PC-9 (cell line): ENCODE measurements around the gene CD209.

ENCODE experiments used
- CTCF ChIP-seq: fragments of 200-600 bp; sonication (generic); conservative IDR thresholded peaks from 2 replicates; pipeline ENCODE4 v1.6.1; 2017; ENCODE audit warnings: mixed run types, antibody characterized with exemption, mild to moderate bottlenecking, moderate library complexity
- EZH2 ChIP-seq: fragments of 200-600 bp; sonication (generic); IDR thresholded peaks from 2 replicates; pipeline ENCODE4 v1.8.0; 2017; ENCODE audit warnings: antibody characterized with exemption, low read depth

- TF ChIP-seq CTCF (no peak), EZH2 (no peak)
These were observed 3.9 kb downstream of the CD209 start for GRCh38 chr19:7743425-7743841.
